ENCODE results near the gene CYBA. TPM values are rescaled to one million over a fixed set of nuclear protein-coding genes. Genes with fewer than 3 reads are reported as not detected.
A peak's percentile ranks its signal among the peaks of the same experiment; 100 is the strongest.

Gene CYBA
- total and polyA plus RNA-seq, 2 of the 13 experiments (the other 11 are each of a cell fraction or from before 2014, with no cell fraction given), result 196 to 250 TPM

GRCh38 chr16:88695218-88695617 lies 44.4 kb upstream of the CYBA start (continued):
- peak; percentile 13; the same call in 1 of the 2 replicates for TF ChIP-seq ZNF687 (CRISPR knock-in tag; IDR thresholded peaks at IDR 0.05)
- peak; percentile 17 for TF ChIP-seq AGO1 (IDR thresholded peaks at IDR 0.05; ENCODE audit: low read depth, low read length, poor library complexity, severe bottlenecking)

GRCh38 chr16:88694221-88695087 lies 43.6 kb upstream of the CYBA start:
- FAIRE-seq (no peak), ATAC-seq (peak; percentile 9), DNase-seq (ENCODE audit: low spot score) (no peak)
- BruUV-seq (replicated peaks), result no TSS peak
- no peak overlapping the region for H2AFZ ChIP-seq (ENCODE audit: low read length)
- H3K36me3 ChIP-seq (replicated peaks in 1 of 2; ENCODE audit: control insufficient read depth in 1 of 2, insufficient read depth in 2 of 2, low read length in 2 of 2), result peaks cover 8 to 12% of the 10 kb centered on the region in 2 experiments; a peak in 4 of 5 replicates
- H4K20me1 ChIP-seq (ENCODE audit: insufficient read depth, low read length), result no peaks in the 10 kb centered on the region
- peaks cover 36 to 50% of the 10 kb centered on the region in 2 experiments for H3K27me3 ChIP-seq (ENCODE audit: control insufficient read depth in 1 of 2, insufficient read depth in 2 of 2, low read length in 2 of 2)
- WGBS (ENCODE audit: low lambda C conversion rate), result 53% methylated on average over 19 of the region's 37 CpGs
- no peak overlapping the region for H3K9ac ChIP-seq (ENCODE audit: insufficient read depth, low read depth, low read length)
- H3K9me3 ChIP-seq (ENCODE audit: low read length), result no peaks in the 10 kb centered on the region
- no peak overlapping the region for H3K4me2 ChIP-seq (ENCODE audit: low read depth, low read length)
- H3K4me3 ChIP-seq (replicated peaks in 1 of 3; ENCODE audit: insufficient read depth in 1 of 3, low read depth in 2 of 3, low read length in 3 of 3), result no peak overlapping the region
- CTCF ChIA-PET (ENCODE audit: low intra/inter-chr PET ratio, low total read pairs), result no interaction called here
- intact Hi-C loops (cut with micrococcal nuclease; ENCODE audit: unreplicated experiment) (no loop called here), in situ Hi-C loops (cut with HindIII; ENCODE audit: extremely low pct_ligation_motif_present, low pct_unique_long_range_greater_than_20kb) (no loop called here)
- H3K27ac ChIP-seq (ENCODE audit: extremely low read length, insufficient read depth, low read length), result no peak overlapping the region
- peaks cover 11% of the 10 kb centered on the region for H3K4me1 ChIP-seq (ENCODE audit: insufficient read depth, low read length)
- no peaks in the 10 kb centered on the region for H3K79me2 ChIP-seq (ENCODE audit: insufficient read depth, low read length)
- POLR2A ChIA-PET, result no interaction called here
- TF ChIP-seq ZMYM2 (CRISPR knock-in tag; IDR thresholded peaks at IDR 0.05) (no peak), ZNF768 (CRISPR knock-in tag; IDR thresholded peaks at IDR 0.05) (peak; percentile 15; the same call in 1 of the 2 replicates), TMF1 (CRISPR knock-in tag; IDR thresholded peaks at IDR 0.05; ENCODE audit: low read depth) (0 out of 2 replicates have a peak, but pooled peaks have one; percentile 38), ZBTB46 (CRISPR knock-in tag; IDR thresholded peaks at IDR 0.05; ENCODE audit: borderline replicate concordance) (no peak), ZNF687 (CRISPR knock-in tag; IDR thresholded peaks at IDR 0.05) (0 out of 2 replicates have a peak, but pooled peaks have one; percentile 10), AGO1 (IDR thresholded peaks at IDR 0.05; ENCODE audit: low read depth, low read length, poor library complexity, severe bottlenecking) (peak; percentile 15), ZFP91 (CRISPR knock-in tag; IDR thresholded peaks at IDR 0.05; ENCODE audit: borderline replicate concordance) (no peak)
